K562 (cell line): Measurements from ENCODE around the gene RNF115. TPM values are rescaled to one million over a fixed set of nuclear protein-coding genes. Genes with fewer than 3 reads are reported as not detected.

Experiments
- BRD9 ChIP-seq: fragments of 450-650 bp; IDR thresholded peaks from 2 replicates; pipeline ENCODE4 v1.6.1; 2018; ENCODE audit warnings: low read depth; ENCODE audit not compliant: partially characterized antibody
- CXXC5 ChIP-seq: fragments of 250-450 bp; sonication (Bioruptor Pico); IDR thresholded peaks from 2 replicates; pipeline ENCODE4 v1.8.0; 2022; ENCODE audit warnings: inconsistent platforms, mild to moderate bottlenecking, moderate library complexity
- KHSRP ChIP-seq: fragments of 450-650 bp; IDR thresholded peaks from 2 replicates; pipeline ENCODE4 v1.6.1; 2017
- MAFK ChIP-seq: IDR thresholded peaks from 2 replicates; pipeline ENCODE4 v1.6.1; 2011; ENCODE audit warnings: low read length, improper control_type of control experiment
- MAZ ChIP-seq, 2 experiments: fragments of 450-650 bp in 1 of 2; sonication (generic) in 1 of 2; formaldehyde crosslinking; IDR thresholded peaks in 1 of 2; conservative IDR thresholded peaks in 1 of 2; 2 replicates each; pipeline versions ENCODE4 v1.4.0 to v1.5.0; 2020; ENCODE audit warnings: mild to moderate bottlenecking in 1 of 2, missing genetic modification reagents in 1 of 2
- NFE2 ChIP-seq: IDR thresholded peaks from 2 replicates; pipeline ENCODE4 v1.6.1; 2014; ENCODE audit warnings: antibody characterized with exemption, low read depth
- SMARCC2 ChIP-seq: fragments of 450-650 bp; IDR thresholded peaks from 2 replicates; pipeline ENCODE4 v1.6.1; 2017; ENCODE audit warnings: antibody characterized with exemption, moderate library complexity, mild to moderate bottlenecking, low read depth
- TEAD1 ChIP-seq, 2 experiments: fragments of 450-650 bp in 1 of 2; sonication (generic) in 1 of 2; formaldehyde crosslinking; IDR thresholded peaks; 2 replicates each; pipeline versions ENCODE4 v1.4.0 to v1.8.0; 2020 to 2022; ENCODE audit warnings: mild to moderate bottlenecking in 2 of 2, missing genetic modification reagents in 1 of 2
- ZBTB7A ChIP-seq: IDR thresholded peaks from 2 replicates; pipeline ENCODE4 v1.6.1; 2011; ENCODE audit warnings: low read depth, mild to moderate bottlenecking, low read length, moderate library complexity, borderline replicate concordance; ENCODE audit not compliant: control insufficient read depth
- ZNF217 ChIP-seq: sonication (generic); formaldehyde crosslinking; IDR thresholded peaks from 2 replicates; pipeline ENCODE4 v1.8.0; 2022; ENCODE audit warnings: mild to moderate bottlenecking, missing genetic modification reagents
- ZNF561 ChIP-seq: fragments of 450-650 bp; formaldehyde crosslinking; conservative IDR thresholded peaks from 2 replicates; pipeline ENCODE4 v1.4.0; 2020; ENCODE audit warnings: mild to moderate bottlenecking, moderate library complexity
- polyA plus RNA-seq, 8 experiments: library from polyadenylated mRNA; depleted of rRNA in 4 of 8; stranded (reverse) in 5 of 8; unstranded in 3 of 8; fragments of >200 nt; fragmentation: Nextera tagmentation in 2 of 8; fragmentation: Illumina TruSeq in 1 of 8; extraction: Ambion mirVana in 2 of 8; extraction: Trizol in 1 of 8; gene quantifications; 2 replicates each; pipeline versions ENCODE4 v1.2.1 to v1.2.3, GENCODE V29; 2011 to 2014; ENCODE audit warnings: inconsistent platforms in 1 of 8, missing spikeins in 1 of 8
- total RNA-seq, 7 experiments: library from RNA; depleted of rRNA in 6 of 7; stranded (reverse); fragments of >200 nt in 6 of 7; fragmentation: Illumina TruSeq in 2 of 7; extraction: Trizol in 2 of 7; gene quantifications; 2 replicates each; pipeline versions ENCODE4 v1.2.1 to v1.2.3, GENCODE V29; 2011 to 2021; ENCODE audit warnings: low replicate concordance in 1 of 7
- TF ChIP-seq, protein P1 (sequence below), 2 experiments: fragments of 450-650 bp in 1 of 2; sonication (generic) in 1 of 2; formaldehyde crosslinking; conservative IDR thresholded peaks; 2 replicates each; pipeline versions ENCODE4 v1.4.0 to v1.8.1; 2020 to 2022; ENCODE audit warnings: mild to moderate bottlenecking in 1 of 2, missing genetic modification reagents in 1 of 2
- TF ChIP-seq, protein P2 (sequence below): sonication (generic); formaldehyde crosslinking; IDR thresholded peaks from 2 replicates; pipeline ENCODE4 v1.8.1; 2023; ENCODE audit warnings: mild to moderate bottlenecking, missing genetic modification reagents
- TF ChIP-seq, protein P3 (sequence below): sonication (generic); formaldehyde crosslinking; IDR thresholded peaks from 2 replicates; pipeline ENCODE4 v1.8.1; 2023; ENCODE audit warnings: mild to moderate bottlenecking, missing genetic modification reagents, moderate library complexity
- TF ChIP-seq, protein P4 (sequence below): sonication (generic); formaldehyde crosslinking; IDR thresholded peaks from 2 replicates; pipeline ENCODE4 v1.8.1; 2023; ENCODE audit warnings: missing genetic modification reagents, mild to moderate bottlenecking, borderline replicate concordance
- TF ChIP-seq, protein P5 (sequence below): fragments of 450-650 bp; IDR thresholded peaks from 2 replicates; pipeline ENCODE4 v1.6.1; 2016; ENCODE audit warnings: low read depth, mild to moderate bottlenecking, moderate library complexity
- TF ChIP-seq, protein P6 (sequence below): sonication (generic); formaldehyde crosslinking; IDR thresholded peaks from 2 replicates; pipeline ENCODE4 v1.8.0; 2022; ENCODE audit warnings: mild to moderate bottlenecking, missing genetic modification reagents

Gene RNF115
- total and polyA plus RNA-seq, 9 of the 15 experiments (the other 6 are each of a cell fraction or from before 2014, with no cell fraction given): 1.9 to 14.3 (median 9.5) TPM

DNA sequence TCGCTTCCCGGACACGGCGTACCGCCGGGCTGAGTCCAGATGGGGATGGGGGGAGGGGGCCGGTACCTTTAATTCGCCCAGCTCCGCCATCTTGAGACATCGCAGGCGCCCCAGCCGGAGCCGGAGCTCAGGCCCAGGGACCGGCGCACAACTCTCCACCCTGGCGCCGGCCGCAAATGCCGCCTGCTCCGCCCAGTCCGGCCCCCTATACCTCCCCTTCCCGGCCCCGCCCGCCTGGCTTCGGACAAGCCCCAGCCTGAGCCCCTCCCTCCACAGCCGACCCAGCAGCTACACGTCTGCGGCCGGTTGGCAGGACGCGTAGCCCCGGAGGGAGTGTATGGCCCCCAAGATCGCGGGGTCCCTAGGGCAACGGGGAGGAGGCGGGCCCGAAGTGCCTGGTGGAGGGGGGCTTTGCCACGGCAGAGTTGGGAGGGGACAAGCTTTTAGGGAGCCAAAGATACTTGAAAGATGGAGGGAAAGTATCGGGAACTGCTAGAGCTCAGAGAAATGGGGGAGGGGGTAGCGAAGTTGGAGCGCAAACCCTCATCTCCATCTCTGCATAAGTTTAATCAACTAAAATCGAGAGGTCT lies 35.1 kb upstream of the RNF115 start, which contains the start of gene PIAS3 (continued):
- TF ChIP-seq, protein P1, sequence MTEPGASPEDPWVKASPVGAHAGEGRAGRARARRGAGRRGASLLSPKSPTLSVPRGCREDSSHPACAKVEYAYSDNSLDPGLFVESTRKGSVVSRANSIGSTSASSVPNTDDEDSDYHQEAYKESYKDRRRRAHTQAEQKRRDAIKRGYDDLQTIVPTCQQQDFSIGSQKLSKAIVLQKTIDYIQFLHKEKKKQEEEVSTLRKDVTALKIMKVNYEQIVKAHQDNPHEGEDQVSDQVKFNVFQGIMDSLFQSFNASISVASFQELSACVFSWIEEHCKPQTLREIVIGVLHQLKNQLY (CRISPR knock-in tag; conservative IDR thresholded peaks at IDR 0.05): no peak
- TF ChIP-seq, protein P2, sequence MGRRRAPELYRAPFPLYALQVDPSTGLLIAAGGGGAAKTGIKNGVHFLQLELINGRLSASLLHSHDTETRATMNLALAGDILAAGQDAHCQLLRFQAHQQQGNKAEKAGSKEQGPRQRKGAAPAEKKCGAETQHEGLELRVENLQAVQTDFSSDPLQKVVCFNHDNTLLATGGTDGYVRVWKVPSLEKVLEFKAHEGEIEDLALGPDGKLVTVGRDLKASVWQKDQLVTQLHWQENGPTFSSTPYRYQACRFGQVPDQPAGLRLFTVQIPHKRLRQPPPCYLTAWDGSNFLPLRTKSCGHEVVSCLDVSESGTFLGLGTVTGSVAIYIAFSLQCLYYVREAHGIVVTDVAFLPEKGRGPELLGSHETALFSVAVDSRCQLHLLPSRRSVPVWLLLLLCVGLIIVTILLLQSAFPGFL (CRISPR knock-in tag): no peak
- no peak for TF ChIP-seq KHSRP
- no peak for TF ChIP-seq BRD9
- TF ChIP-seq, protein P3, sequence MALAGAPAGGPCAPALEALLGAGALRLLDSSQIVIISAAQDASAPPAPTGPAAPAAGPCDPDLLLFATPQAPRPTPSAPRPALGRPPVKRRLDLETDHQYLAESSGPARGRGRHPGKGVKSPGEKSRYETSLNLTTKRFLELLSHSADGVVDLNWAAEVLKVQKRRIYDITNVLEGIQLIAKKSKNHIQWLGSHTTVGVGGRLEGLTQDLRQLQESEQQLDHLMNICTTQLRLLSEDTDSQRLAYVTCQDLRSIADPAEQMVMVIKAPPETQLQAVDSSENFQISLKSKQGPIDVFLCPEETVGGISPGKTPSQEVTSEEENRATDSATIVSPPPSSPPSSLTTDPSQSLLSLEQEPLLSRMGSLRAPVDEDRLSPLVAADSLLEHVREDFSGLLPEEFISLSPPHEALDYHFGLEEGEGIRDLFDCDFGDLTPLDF (CRISPR knock-in tag): no peak
- no peak for TF ChIP-seq NFE2
- peak; percentile 91 to 97 for TF ChIP-seq MAZ (CRISPR knock-in tag; conservative IDR thresholded peaks at IDR 0.05 in 1 of 2, IDR thresholded peaks at IDR 0.05 in 1 of 2)
- TF ChIP-seq, protein P4, sequence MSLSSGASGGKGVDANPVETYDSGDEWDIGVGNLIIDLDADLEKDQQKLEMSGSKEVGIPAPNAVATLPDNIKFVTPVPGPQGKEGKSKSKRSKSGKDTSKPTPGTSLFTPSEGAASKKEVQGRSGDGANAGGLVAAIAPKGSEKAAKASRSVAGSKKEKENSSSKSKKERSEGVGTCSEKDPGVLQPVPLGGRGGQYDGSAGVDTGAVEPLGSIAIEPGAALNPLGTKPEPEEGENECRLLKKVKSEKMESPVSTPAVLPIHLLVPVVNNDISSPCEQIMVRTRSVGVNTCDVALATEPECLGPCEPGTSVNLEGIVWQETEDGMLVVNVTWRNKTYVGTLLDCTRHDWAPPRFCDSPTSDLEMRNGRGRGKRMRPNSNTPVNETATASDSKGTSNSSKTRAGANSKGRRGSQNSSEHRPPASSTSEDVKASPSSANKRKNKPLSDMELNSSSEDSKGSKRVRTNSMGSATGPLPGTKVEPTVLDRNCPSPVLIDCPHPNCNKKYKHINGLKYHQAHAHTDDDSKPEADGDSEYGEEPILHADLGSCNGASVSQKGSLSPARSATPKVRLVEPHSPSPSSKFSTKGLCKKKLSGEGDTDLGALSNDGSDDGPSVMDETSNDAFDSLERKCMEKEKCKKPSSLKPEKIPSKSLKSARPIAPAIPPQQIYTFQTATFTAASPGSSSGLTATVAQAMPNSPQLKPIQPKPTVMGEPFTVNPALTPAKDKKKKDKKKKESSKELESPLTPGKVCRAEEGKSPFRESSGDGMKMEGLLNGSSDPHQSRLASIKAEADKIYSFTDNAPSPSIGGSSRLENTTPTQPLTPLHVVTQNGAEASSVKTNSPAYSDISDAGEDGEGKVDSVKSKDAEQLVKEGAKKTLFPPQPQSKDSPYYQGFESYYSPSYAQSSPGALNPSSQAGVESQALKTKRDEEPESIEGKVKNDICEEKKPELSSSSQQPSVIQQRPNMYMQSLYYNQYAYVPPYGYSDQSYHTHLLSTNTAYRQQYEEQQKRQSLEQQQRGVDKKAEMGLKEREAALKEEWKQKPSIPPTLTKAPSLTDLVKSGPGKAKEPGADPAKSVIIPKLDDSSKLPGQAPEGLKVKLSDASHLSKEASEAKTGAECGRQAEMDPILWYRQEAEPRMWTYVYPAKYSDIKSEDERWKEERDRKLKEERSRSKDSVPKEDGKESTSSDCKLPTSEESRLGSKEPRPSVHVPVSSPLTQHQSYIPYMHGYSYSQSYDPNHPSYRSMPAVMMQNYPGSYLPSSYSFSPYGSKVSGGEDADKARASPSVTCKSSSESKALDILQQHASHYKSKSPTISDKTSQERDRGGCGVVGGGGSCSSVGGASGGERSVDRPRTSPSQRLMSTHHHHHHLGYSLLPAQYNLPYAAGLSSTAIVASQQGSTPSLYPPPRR (CRISPR knock-in tag): no peak
- TF ChIP-seq CXXC5 (CRISPR knock-in tag): peak; percentile 47
- no peak for TF ChIP-seq MAFK
- 0 out of 2 replicates have a peak, but pooled peaks have one; percentile 48 for TF ChIP-seq SMARCC2
- no peak for TF ChIP-seq ZNF217
- no peak for TF ChIP-seq TEAD1 (CRISPR knock-in tag; IDR thresholded peaks at IDR 0.05)
- TF ChIP-seq, protein P5, sequence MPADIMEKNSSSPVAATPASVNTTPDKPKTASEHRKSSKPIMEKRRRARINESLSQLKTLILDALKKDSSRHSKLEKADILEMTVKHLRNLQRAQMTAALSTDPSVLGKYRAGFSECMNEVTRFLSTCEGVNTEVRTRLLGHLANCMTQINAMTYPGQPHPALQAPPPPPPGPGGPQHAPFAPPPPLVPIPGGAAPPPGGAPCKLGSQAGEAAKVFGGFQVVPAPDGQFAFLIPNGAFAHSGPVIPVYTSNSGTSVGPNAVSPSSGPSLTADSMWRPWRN: no peak
- TF ChIP-seq, protein P6, sequence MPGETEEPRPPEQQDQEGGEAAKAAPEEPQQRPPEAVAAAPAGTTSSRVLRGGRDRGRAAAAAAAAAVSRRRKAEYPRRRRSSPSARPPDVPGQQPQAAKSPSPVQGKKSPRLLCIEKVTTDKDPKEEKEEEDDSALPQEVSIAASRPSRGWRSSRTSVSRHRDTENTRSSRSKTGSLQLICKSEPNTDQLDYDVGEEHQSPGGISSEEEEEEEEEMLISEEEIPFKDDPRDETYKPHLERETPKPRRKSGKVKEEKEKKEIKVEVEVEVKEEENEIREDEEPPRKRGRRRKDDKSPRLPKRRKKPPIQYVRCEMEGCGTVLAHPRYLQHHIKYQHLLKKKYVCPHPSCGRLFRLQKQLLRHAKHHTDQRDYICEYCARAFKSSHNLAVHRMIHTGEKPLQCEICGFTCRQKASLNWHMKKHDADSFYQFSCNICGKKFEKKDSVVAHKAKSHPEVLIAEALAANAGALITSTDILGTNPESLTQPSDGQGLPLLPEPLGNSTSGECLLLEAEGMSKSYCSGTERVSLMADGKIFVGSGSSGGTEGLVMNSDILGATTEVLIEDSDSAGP (CRISPR knock-in tag): peak; percentile 95
- TF ChIP-seq ZNF561 (CRISPR knock-in tag): no peak
- TF ChIP-seq ZBTB7A: peak; percentile 87; the same call in 1 of the 2 replicates
